Endothelial cell (in vitro differentiated cells): Measurements from ENCODE around the gene PEX14. TPM values are rescaled to one million over a fixed set of nuclear protein-coding genes. Genes with fewer than 3 reads are reported as not detected.

Experiments
- DNase-seq: peaks from one replicate; pipeline ENCODE4 v3.0.0; 2021; ENCODE audit warnings: low spot score
- H3K27ac Mint-ChIP-seq: one replicate; pipeline ENCODE4 v1.8.0; 2021; ENCODE audit warnings: mixed read lengths, inconsistent platforms; ENCODE audit not compliant: unreplicated experiment
- H3K27me3 Mint-ChIP-seq: one replicate; pipeline ENCODE4 v1.8.0; 2021; ENCODE audit warnings: mild to moderate bottlenecking, moderate library complexity, mixed read lengths, inconsistent platforms; ENCODE audit not compliant: unreplicated experiment
- H3K36me3 Mint-ChIP-seq: one replicate; pipeline ENCODE4 v1.8.0; 2021; ENCODE audit warnings: mild to moderate bottlenecking, low read depth, mixed read lengths, inconsistent platforms; ENCODE audit not compliant: unreplicated experiment
- H3K4me1 Mint-ChIP-seq: one replicate; pipeline ENCODE4 v1.8.0; 2021; ENCODE audit warnings: mild to moderate bottlenecking, mixed read lengths, inconsistent platforms; ENCODE audit not compliant: unreplicated experiment
- H3K4me3 Mint-ChIP-seq: one replicate; pipeline ENCODE4 v1.8.0; 2021; ENCODE audit warnings: mild to moderate bottlenecking, mixed read lengths, inconsistent platforms; ENCODE audit not compliant: unreplicated experiment
- H3K9me3 Mint-ChIP-seq: one replicate; pipeline ENCODE4 v1.8.0; 2021; ENCODE audit warnings: mixed read lengths, inconsistent platforms; ENCODE audit not compliant: unreplicated experiment
- total RNA-seq: library from RNA; stranded (reverse); fragmentation: NEBNext Ultra II Directional; extraction: Animal tissue kit (Norgen Biotek cat#: 25700); gene quantifications from one replicate; pipeline ENCODE4 v1.2.1, GENCODE V29; 2021; ENCODE audit not compliant: unreplicated experiment
- TF ChIP-seq, protein P1 (sequence below): fragments of 200-600 bp; sonication (generic); IDR thresholded peaks from one replicate; pipeline ENCODE4 v1.5.0; 2021; ENCODE audit warnings: antibody characterized with exemption; ENCODE audit not compliant: unreplicated experiment

Gene PEX14
- total RNA-seq, 1 donor from 2014 or later: 20.9 TPM

GRCh38 chr1:10637834-10638558 is 163.2 kb downstream of the PEX14 start:
- no peak overlapping the region for H3K4me3 Mint-ChIP-seq
- peaks cover 4% of the 10 kb centered on the region for H3K27me3 Mint-ChIP-seq
- no peak overlapping the region for H3K27ac Mint-ChIP-seq
- TF ChIP-seq, protein P1, sequence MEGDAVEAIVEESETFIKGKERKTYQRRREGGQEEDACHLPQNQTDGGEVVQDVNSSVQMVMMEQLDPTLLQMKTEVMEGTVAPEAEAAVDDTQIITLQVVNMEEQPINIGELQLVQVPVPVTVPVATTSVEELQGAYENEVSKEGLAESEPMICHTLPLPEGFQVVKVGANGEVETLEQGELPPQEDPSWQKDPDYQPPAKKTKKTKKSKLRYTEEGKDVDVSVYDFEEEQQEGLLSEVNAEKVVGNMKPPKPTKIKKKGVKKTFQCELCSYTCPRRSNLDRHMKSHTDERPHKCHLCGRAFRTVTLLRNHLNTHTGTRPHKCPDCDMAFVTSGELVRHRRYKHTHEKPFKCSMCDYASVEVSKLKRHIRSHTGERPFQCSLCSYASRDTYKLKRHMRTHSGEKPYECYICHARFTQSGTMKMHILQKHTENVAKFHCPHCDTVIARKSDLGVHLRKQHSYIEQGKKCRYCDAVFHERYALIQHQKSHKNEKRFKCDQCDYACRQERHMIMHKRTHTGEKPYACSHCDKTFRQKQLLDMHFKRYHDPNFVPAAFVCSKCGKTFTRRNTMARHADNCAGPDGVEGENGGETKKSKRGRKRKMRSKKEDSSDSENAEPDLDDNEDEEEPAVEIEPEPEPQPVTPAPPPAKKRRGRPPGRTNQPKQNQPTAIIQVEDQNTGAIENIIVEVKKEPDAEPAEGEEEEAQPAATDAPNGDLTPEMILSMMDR: no peak
- H3K4me1 Mint-ChIP-seq: no peaks in the 10 kb centered on the region
- H3K9me3 Mint-ChIP-seq: no peaks in the 10 kb centered on the region
- peaks cover 8% of the 10 kb centered on the region for H3K36me3 Mint-ChIP-seq
- DNase-seq: no peak

GRCh38 chr1:10638559-10639005 is 163.8 kb downstream of the PEX14 start:
- no peak for DNase-seq
- H3K4me3 Mint-ChIP-seq: no peak overlapping the region
- no peak overlapping the region for H3K27ac Mint-ChIP-seq
- peaks cover 2% of the 10 kb centered on the region for H3K27me3 Mint-ChIP-seq
- H3K4me1 Mint-ChIP-seq: no peaks in the 10 kb centered on the region
- TF ChIP-seq, protein P1: no peak
- H3K36me3 Mint-ChIP-seq: peaks cover 7% of the 10 kb centered on the region
- H3K9me3 Mint-ChIP-seq: no peaks in the 10 kb centered on the region

- Mint-ChIP-seq H3K4me3 (no peak overlapping the region), H3K4me1 (no peaks in the 10 kb centered on the region), H3K9me3 (no peaks in the 10 kb centered on the region), H3K36me3 (peaks cover 4% of the 10 kb centered on the region), H3K27me3 (peaks cover 2% of the 10 kb centered on the region), H3K27ac (no peak overlapping the region)
- peak; percentile 47 for DNase-seq
- TF ChIP-seq, protein P1: no peak
Measured at GRCh38 chr1:10639011-10639774, 164.4 kb downstream of the PEX14 start.

DNA sequence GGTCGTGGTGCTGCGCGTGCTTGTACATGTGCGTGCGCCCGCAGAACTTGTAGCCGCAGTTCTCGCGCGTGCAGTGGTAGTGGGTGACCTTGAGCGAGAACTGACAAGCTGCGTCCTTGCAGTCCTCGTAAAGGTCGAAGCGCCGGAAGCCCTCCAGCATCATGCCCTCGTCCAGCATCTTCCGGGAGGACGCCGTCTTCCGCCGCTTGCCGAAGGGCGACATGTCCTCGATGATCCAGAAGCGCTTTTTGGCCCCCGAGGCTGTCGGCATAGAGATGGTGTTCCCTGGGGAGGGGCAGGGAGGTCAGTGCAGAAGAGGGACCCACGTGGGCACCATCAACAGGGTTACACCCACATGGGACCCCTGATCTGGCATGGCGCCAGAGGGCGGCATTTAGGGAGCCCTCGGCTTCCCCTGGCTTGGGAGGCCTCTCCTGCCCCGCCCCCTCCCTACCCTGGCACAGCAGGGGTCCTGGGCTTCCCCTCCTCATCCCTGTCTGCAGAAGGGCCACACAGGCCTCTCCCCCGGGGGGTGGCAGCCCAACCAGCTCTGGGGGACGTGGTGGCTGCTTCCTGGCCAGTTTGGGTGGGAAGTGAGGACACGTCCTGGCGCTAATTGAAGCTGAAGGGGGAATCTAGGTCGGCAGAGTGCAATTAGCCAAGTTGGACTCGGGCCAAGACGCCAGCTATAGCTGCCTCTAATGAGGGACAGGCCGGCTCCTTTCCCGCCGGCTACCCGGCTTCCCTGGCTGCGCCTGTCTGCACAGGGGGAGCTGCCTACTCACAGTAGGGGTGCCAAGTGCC is 165.2 kb downstream of the PEX14 start:
- peaks cover 2% of the 10 kb centered on the region for H3K27me3 Mint-ChIP-seq
- H3K27ac Mint-ChIP-seq: no peak overlapping the region
- no peaks in the 10 kb centered on the region for H3K9me3 Mint-ChIP-seq
- H3K36me3 Mint-ChIP-seq: peaks cover 4% of the 10 kb centered on the region
- no peaks in the 10 kb centered on the region for H3K4me1 Mint-ChIP-seq
- H3K4me3 Mint-ChIP-seq: no peak overlapping the region
- DNase-seq: no peak
- TF ChIP-seq, protein P1: no peak
